ENCODE measurements around the gene IER2. TPM values are rescaled to one million over a fixed set of nuclear protein-coding genes. Genes with fewer than 3 reads are reported as not detected.
A peak's percentile ranks its signal among the peaks of the same experiment; 100 is the strongest.

IER2 gene
- total and polyA plus RNA-seq, 9 of the 15 experiments (the other 6 are each of a cell fraction or from before 2014, with no cell fraction given) = 4.5 to 205 (median 23.7) TPM

GRCh38 chr19:13150187-13150930, at the start of gene IER2, which contains the start of gene STX10 (continued):
- TF ChIP-seq ZNF407 (IDR thresholded peaks at IDR 0.05; ENCODE audit: low read depth) = peak; percentile 71
- TF ChIP-seq, protein P1, sequence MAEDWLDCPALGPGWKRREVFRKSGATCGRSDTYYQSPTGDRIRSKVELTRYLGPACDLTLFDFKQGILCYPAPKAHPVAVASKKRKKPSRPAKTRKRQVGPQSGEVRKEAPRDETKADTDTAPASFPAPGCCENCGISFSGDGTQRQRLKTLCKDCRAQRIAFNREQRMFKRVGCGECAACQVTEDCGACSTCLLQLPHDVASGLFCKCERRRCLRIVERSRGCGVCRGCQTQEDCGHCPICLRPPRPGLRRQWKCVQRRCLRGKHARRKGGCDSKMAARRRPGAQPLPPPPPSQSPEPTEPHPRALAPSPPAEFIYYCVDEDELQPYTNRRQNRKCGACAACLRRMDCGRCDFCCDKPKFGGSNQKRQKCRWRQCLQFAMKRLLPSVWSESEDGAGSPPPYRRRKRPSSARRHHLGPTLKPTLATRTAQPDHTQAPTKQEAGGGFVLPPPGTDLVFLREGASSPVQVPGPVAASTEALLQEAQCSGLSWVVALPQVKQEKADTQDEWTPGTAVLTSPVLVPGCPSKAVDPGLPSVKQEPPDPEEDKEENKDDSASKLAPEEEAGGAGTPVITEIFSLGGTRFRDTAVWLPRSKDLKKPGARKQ (CRISPR knock-in tag; IDR thresholded peaks at IDR 0.05) = no peak
- TF ChIP-seq HIVEP1 (CRISPR knock-in tag; IDR thresholded peaks at IDR 0.05) = no peak; the same call in 1 of the 2 replicates
- TF ChIP-seq PRDM10 (IDR thresholded peaks at IDR 0.05; ENCODE audit: partially characterized antibody) = peak; percentile 7
- TF ChIP-seq LARP7 (IDR thresholded peaks at IDR 0.05) = no peak
- TF ChIP-seq ID3 (CRISPR knock-in tag; IDR thresholded peaks at IDR 0.05) = no peak
- peak; percentile 43; the same call in 1 of the 2 replicates for TF ChIP-seq ID3 (tag; IDR thresholded peaks at IDR 0.05)
- TF ChIP-seq TRIM28 (IDR thresholded peaks at IDR 0.05) = peak; percentile 52; the same call in 1 of the 2 replicates
- no peak for TF ChIP-seq CREB3 (tag; conservative IDR thresholded peaks at IDR 0.05; ENCODE audit: low read depth)
- no peak for TF ChIP-seq MECOM (CRISPR knock-in tag; IDR thresholded peaks at IDR 0.05)
- peak; percentile 81 for TF ChIP-seq POLR2G (IDR thresholded peaks at IDR 0.05; ENCODE audit: low read depth, low read length)
- TF ChIP-seq ZNF785 (CRISPR knock-in tag; IDR thresholded peaks at IDR 0.05) = no peak
